GM18502 (cell line): ENCODE results near the gene ZNF276.
A peak's percentile ranks its signal among the peaks of the same experiment; 100 is the strongest.

Experiments
- ATAC-seq: cut with Tn5 transposase; IDR thresholded peaks from one replicate; pipeline ENCODE4 v1.9.1; 2021; ENCODE audit warnings: mild to moderate bottlenecking; ENCODE audit not compliant: unreplicated experiment, poor library complexity

The ZNF276 gene

GRCh38 chr16:89711601-89712273 lies 9.6 kb upstream of the ZNF276 start:
- peak; percentile 67 for ATAC-seq

DNA sequence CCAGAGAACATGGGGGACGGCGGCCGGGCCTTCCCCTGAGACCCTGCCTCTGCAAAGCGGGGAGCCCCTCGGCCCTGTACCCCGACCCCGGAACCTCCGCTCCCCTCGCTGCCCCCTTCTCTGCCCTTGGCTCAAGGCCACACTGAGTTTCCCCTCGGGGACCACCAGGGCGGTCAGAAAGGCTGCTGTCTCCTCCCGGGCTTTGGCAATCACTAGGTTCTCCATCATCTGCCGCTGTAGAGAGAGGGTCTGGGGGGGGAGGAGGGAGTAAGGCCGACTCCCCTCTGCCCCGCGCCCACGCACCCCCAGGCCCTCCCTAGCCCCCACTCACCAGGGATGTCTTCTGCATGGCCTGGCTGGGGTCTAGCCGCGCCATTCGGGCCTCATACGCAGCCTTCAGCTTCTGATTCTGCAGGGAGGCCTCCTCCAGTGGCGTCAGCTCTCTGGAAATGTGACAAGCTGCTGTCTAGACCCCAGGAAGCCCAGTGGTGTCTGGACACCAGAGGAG lies 9.0 kb upstream of the ZNF276 start:
- ATAC-seq: peak; percentile 18

DNA sequence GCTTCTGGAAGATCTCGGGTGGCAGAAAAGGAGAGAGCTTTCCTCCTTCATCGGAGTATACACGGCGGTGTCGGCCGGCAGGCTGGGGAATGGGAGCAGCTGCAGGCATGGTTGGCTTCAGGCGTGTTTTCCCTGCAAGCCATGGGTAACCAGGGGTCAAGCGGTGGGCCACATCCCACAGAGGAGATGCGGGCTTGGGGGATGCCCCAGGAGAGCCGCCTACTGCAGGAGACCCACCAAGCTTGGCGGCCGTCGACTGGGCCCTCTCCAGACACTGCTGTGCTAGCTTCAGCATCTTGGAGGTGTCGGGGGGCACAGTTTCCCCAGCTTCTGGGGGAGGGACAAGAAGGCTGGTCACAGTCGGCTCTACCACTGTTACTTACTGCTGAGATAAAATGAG lies 4.8 kb upstream of the ZNF276 start:
- no peak for ATAC-seq

DNA sequence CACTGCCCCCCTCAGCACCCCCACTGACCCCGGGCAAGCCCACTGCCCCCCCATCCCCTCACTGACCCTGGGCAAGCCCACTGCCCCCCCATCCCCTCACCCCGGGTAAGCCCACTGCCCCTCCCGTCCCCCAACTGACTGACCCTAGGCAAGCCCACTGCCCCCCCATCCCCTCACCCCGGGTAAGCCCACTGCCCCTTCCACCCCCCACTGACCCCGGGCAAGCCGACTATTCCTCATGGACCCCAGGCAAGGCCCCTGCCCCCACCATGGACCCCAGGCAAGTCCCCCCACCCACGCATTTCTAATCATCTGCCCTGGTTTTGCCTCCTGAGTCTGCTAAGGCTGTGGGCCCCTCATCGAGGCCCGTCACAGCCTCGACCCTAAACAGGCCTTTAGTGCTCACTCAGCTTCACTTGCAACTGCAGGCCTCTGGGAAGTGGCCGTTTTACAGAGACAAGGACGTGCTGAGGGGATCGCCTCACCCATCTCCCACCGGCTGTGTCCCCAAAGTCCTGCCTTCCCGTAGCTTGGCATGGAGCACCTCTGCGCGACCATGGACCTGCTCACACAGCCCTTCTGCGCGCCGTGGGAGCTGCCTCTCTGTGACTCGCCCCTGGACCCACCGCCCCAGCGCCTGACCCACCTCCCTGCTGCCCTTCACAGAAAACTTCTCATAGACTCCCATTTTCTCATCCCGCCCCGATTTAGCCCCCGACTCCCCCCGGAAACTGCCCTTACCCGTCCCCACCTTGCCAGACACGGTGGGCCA lies 4.2 kb upstream of the ZNF276 start:
- ATAC-seq: no peak

- no peak for ATAC-seq
Observed at GRCh38 chr16:89717688-89718505, 3.4 kb upstream of the ZNF276 start.

- peak; percentile 23 for ATAC-seq
Observed at GRCh38 chr16:89720551-89720812, 855 bp upstream of the ZNF276 start.

DNA sequence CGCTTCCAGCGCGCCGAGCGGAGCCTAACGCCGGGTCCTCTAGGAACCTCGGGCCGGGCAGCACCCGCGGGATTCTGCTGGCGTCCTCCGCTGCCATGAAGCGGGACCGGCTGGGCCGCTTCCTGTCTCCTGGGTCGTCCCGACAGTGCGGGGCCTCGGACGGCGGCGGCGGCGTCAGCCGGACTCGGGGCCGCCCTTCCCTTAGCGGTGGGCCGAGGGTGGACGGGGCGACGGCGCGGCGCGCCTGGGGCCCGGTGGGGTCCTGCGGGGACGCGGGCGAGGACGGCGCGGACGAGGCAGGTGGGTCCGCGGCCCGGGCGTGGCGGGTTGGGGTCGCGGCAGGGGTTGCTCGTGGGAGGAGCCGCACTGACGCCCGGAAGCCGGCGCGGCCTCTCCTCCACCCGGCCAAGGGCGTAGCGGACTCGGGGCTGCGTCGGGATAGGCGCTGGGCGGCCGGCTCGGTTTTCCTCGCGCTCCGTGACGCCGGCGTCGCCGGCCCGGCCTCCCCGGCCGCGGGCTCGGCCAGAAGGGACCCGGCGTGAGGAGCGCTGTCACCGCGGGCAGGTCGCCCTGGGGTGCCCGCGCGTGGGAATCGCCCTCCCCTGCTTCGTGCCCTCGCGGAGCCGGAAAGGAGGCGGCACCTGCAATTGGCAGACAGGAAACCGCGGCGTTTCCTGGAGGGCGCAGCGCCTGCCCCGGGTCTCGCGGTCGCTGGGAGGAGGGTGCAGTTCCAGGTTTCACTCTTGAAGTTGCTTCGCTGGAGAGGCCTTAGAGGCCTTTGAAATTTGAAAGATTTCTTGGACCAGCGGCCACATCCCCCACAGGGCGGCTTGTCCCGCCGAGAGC lies 432 bp downstream of the ZNF276 start:
- ATAC-seq: peak; percentile 36

DNA sequence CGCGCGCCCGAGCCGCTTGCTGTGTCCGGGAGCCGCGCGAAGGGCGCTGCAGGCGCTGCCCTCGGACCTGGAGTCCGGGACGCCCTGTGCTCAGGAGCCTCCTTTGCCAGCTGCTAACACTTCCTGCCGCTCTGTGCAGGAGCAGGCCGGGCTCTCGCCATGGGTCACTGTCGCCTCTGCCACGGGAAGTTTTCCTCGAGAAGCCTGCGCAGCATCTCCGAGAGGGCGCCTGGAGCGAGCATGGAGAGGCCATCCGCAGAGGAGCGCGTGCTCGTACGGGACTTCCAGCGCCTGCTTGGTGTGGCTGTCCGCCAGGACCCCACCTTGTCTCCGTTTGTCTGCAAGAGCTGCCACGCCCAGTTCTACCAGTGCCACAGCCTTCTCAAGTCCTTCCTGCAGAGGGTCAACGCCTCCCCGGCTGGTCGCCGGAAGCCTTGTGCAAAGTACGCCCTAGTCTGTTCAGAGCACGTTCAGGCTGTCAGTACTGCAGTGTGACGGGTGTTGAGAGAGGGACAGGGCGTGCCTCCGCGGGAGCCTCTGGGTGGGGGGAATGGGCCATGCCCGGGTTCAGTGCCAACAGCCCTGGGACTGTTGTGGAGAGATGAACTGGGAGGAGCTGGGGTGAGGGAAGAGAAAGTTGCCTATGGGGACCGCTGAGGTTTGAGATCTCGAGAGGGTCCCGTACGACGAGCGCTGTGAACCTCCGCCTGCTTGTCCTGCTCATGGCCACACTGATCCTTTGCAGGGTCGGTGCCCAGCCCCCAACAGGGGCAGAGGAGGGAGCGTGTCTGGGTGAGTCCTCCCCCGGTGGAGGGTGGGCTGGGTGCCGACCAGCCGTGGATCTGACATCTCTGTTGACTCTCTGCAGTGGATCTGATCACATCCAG lies 1.3 kb downstream of the ZNF276 start:
- ATAC-seq: peak; percentile 3

DNA sequence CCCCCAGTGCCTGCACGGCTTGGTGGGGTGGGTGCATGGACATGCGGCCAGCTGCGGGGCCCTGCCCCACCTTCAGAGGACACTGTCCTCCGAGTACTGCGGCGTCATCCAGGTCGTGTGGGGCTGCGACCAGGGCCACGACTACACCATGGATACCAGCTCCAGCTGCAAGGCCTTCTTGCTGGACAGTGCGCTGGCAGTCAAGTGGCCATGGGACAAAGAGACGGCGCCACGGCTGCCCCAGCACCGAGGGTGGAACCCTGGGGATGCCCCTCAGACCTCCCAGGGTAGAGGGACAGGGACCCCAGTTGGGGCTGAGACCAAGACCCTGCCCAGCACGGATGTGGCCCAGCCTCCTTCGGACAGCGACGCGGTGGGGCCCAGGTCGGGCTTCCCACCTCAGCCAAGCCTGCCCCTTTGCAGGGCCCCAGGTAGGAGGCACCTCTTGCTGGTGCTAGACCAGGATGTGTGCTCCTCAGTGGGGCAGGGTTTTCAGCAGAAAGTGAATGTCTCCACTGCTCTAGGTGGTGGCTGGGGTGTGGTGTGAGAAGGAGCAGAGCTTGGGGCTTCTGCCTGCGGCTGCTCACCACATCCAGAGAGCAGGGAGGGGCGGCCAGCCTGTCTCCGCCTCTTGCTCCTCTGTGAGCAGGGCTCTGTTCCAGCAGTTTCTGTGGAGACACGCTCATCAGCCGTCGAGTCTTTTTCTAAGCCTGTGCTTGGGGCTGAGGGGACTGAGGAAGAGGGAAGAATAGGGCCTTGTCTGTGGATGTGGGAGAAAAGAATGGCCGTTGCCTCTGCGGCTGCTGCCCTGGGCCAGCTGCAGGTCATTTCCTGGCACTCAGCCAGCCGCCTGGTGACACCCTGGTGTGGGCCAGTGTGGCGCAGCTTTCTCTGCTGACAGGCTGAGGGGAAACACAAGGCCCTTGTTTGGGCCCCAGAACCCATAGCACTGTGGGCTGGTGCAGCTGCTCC lies 2.2 kb downstream of the ZNF276 start:
- ATAC-seq: no peak

DNA sequence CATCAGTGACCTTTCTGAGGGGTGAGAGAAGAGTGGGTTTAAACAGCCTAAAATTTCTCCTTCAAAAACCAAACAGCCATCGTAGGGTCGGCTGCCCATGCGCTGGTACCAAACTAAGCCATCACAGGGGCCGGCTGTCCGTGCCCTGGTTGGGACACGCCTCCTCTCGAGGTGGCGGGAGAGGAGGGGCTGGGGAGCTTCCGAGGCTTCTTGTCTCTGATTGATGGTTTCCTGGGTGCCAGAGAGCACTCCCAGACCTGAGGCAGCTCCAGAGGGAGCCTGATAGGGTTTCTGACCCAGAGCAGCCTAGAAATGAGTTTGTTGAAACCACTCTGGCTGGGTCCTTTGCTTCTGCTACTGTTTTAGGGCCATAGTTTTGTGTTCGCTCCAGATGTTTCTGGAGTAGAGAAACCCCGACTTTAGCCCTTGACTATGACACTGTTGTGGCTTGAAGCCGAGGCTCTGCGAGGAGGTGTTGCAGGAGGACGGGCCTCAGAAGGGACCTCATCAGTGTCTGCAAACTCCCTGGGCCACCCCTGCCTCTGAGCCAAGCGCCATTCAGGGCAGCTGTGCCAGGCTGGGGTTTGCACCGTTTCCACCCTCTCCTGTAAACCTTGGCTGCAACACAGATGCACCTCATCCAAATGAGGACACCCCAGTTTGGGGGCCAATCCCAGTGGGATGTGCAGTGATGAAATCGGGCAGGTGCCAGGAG lies 6.2 kb downstream of the ZNF276 start:
- no peak for ATAC-seq

GRCh38 chr16:89729293-89729692 lies 8.0 kb downstream of the ZNF276 start:
- ATAC-seq: no peak

- ATAC-seq: no peak
Observed at GRCh38 chr16:89729863-89730593, 8.7 kb downstream of the ZNF276 start.

GRCh38 chr16:89730610-89731234 lies 9.4 kb downstream of the ZNF276 start:
- no peak for ATAC-seq

DNA sequence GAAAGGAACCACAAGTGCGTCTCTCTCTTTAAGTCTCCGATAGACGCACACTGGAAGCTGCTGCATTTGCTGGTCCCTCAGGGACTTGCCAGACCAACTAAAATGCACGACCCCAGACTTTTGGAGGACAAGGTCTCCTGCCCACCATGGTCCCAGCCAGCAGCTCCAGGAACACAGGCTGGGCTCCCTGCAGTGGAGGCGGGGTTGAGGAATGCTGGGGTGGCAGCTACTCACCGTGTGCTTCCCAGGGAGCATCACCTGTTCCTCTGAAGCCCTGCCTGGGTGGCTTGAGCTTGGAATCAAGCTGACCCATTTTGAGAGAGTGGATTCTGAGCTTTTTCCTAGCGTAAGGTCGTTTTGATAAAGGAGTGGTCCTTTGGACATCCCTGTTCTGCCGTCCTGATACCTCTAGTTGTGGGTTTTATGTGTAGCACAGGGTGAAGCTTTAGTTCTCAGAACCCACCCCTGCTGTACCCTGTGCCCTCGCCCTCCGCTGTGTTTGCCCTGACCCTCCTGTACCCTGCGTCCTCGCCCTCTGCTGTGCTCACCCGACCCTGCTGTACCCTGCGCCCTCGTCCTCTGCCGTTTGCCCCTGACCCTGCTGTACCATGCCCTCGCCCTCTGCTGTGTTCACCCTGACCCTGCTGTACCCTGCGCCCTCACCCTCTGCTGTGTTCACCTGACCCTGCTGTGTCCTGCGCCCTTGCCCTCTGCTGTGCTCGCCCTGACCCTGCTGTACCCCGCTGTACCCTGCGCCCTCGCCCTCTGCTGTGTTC lies 11.0 kb downstream of the ZNF276 start:
- ATAC-seq: no peak

DNA sequence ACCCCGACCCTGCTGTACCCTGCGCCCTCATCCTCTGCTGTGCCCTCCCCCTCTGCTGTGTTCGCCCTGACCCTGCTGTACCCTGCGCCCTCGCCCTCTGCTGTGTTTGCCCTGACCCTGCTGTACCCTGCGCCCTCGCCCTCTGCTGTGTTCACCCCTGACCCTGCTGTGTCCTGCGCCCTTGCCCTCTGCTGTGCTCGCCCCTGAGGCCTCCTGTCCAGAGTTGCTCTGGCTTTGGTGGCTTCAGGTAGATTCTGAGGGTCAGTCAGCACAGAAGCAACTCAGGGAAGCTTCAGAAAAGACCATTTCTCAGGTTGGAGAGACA lies 11.5 kb downstream of the ZNF276 start:
- no peak for ATAC-seq

GRCh38 chr16:89733322-89733721 lies 12.0 kb downstream of the ZNF276 start:
- ATAC-seq: no peak
